Adipose tissue (tissue), 3 donors: Measurements from ENCODE around the gene GOLGA1. TPM values are rescaled to one million over a fixed set of nuclear protein-coding genes. Genes with fewer than 3 reads are reported as not detected.
A peak's percentile ranks its signal among the peaks of the same experiment; 100 is the strongest.
"Not testable (repeated sequence)": the region's sequence is repeated elsewhere in the genome, so short reads cannot be mapped to it uniquely, and the experiment has no call there.

Source experiments
- H3K27ac ChIP-seq: one replicate; pipeline ENCODE4 v1.5.1; 2013; ENCODE audit warnings: low read depth, low read length
- WGBS, 3 donors: extraction: QIAGEN DNeasy Blood & Tissue Kit; methylation state at CpG; one replicate each; pipeline ENCODE4 v1.1.7; 2013; 5-methylcytosine and 5-hydroxymethylcytosine counted together
- polyA plus RNA-seq, 3 donors: library from polyadenylated mRNA; stranded (reverse); fragments of 200-250 nt; gene quantifications; one replicate each; pipeline ENCODE4 v1.2.3, GENCODE V29; 2013
- donor health status: healthy with polysubstance abuse.
- donor health status: Bipolar disorder and iron deficiency.
- donor health status: healthy.

The GOLGA1 gene
- polyA plus RNA-seq, 3 donors, result 6.4 to 10.0 (median 8.2) TPM

DNA sequence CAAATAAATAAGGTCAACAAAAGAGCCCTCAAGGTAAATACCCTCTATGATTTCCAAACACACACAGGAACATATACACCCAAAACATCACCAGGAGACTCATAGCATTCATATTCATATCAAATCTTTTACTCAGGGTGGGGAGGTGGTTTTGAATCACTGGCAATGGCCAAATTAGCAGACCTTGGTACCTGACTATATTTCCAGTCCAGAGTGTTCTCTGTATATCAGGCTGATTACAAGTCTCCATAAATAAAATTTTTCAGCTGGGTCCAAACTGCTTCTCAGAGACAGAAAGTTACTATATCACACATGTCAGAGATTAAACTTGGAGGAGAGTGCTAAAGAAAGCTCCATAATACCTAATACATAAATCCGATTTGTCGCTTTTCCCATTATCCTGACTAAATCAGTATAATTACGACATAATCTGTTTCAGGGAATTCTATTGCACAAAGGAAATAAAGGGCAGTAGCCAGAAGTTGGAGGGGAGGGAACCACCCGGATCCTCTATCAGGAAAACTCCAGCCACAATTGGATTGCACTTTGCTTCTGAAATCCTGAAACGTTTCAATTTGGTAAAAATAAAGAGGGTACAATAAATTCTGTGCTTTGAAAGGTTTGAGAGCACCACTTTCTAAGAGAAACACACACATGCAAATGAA, 7.0 kb upstream of the GOLGA1 start:
- no peak overlapping the region for H3K27ac ChIP-seq
- 61 to 77% (median 66%) methylated on average over 5 of the region's 5 CpGs for WGBS, 3 donors

- whole genome bisulfite sequencing, 3 donors, result 79 to 90% (median 86%) methylated on average over 1 of the region's 1 CpG
- no peak overlapping the region for H3K27ac ChIP-seq
Observed at GRCh38 chr9:124946167-124946566, 5.3 kb upstream of the GOLGA1 start.

DNA sequence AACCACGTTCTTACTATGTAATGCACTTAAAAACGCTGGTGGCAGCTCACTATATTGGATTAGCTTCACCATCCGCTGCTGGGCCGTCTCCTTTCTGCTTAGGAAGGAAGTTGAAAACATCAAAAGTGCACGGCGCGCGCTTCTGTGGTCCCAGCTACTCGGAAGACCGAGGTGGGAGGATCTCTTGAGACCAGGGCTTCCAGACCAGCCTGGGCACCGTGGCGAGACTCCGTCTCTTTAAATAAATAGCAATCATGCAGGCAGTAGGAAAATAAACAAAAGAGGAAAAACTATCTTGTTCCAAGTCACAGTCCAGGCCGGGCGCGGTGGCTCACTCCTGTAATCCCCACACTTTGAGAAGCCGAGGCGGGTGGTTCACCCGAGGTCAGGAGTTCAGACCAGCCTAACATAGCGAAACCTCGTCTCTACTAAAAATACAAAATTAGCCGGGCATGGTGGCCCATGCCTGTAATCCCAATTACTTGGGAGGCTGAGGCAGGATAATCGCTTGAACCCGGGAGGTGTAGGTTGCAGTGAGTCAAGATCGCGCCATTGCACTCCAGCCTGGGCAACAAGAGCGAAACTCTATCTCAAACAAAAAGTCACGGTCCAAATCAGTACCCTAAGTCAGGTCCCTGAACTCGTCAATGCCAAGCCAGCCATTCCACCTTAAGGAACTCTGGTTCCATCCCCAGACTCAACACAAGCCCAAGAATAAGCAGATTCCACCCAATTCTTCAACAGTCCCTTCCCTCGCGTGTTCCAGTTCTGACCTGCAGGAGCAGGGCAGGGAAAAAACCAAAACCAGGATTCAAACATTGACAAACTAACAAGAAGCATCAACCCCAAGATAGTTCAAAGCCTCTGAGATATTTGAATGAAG, 1.0 kb upstream of the GOLGA1 start:
- H3K27ac ChIP-seq, result peak overlapping the region; percentile 53
- WGBS, 3 donors, result 6 to 19% (median 18%) methylated on average over 31 of the region's 31 CpGs

- WGBS, 3 donors, result 0 to 2% (median 0%) methylated on average over 17 of the region's 17 CpGs
- H3K27ac ChIP-seq, result peak overlapping the region; percentile 87
Observed at GRCh38 chr9:124940521-124940893, 376 bp downstream of the GOLGA1 start.

- no peak overlapping the region for H3K27ac ChIP-seq
Observed at GRCh38 chr9:124939944-124940343, 939 bp downstream of the GOLGA1 start.

- no peak overlapping the region for H3K27ac ChIP-seq
Observed at GRCh38 chr9:124934290-124934689, 6.6 kb downstream of the GOLGA1 start.

DNA sequence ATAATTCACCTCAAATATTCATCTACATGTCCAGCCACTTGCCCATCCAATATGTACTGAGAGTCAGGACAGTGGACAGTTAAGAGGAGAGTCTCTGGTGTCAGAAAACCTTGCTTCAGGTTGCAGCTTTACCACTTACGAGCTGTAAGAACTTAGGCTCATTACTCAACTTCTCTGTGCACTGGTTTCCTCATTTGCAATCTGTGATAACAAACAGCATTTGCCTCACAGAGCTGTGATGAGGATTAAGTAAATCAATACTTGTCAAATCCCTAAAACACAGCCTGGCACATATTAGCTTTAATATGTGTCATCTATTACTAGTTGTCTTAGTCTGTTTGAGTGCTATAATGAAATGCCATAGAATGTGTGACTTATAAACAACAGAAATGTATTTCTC, 8.6 kb downstream of the GOLGA1 start:
- WGBS, 3 donors, result 47 to 75% (median 72%) methylated on average over 1 of the region's 1 CpG
- H3K27ac ChIP-seq, result no peak overlapping the region

- WGBS, 3 donors, result 89 to 91% (median 90%) methylated on average over 3 of the region's 3 CpGs
- H3K27ac ChIP-seq, result no peak overlapping the region
Observed at GRCh38 chr9:124929464-124929863, 11.4 kb downstream of the GOLGA1 start.

- H3K27ac ChIP-seq, result no peak overlapping the region
- WGBS, 3 donors, result 79 to 95% (median 94%) methylated on average over 3 of the region's 3 CpGs
Observed at GRCh38 chr9:124928116-124928515, 12.8 kb downstream of the GOLGA1 start.

GRCh38 chr9:124920394-124920793, 20.5 kb downstream of the GOLGA1 start:
- 66 to 87% (median 87%) methylated on average over 6 of the region's 6 CpGs for WGBS, 3 donors
- not testable (repeated sequence) for H3K27ac ChIP-seq

DNA sequence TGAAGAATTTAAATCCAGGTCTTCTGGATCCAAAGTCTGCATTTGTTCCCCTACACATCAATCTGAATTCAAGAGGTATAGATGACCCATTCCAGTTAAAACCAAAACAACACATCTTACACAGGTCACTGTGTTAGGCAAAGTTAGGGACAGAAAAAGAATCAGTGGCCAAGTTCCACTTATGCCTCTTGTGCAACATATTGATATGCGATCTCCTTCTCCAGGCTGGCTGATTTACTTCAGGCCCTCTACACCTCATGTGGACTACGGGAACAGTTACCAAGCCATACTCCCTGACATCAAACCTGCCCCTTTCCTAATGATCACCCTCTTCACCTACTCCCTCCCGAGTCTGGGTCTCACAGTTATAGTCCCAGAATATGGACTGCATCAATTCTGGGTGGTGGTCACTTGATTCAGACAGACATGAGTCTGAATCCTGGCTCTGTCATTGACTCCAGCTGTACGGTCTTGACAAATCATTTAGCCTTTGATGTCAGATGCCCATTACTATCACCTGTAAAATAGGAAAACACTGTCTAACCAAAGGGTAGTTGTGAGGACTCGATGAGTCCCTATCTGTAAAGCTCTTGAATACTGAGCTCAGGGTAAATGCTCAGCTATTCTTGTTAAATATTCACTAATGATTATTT, 26.0 kb downstream of the GOLGA1 start:
- H3K27ac ChIP-seq, result no peak overlapping the region
- WGBS, 3 donors, result 94 to 96% (median 96%) methylated on average over 5 of the region's 5 CpGs

- no peak overlapping the region for H3K27ac ChIP-seq
- WGBS, 3 donors, result 93 to 97% (median 96%) methylated on average over 2 of the region's 2 CpGs
Observed at GRCh38 chr9:124913378-124913777, 27.5 kb downstream of the GOLGA1 start.

DNA sequence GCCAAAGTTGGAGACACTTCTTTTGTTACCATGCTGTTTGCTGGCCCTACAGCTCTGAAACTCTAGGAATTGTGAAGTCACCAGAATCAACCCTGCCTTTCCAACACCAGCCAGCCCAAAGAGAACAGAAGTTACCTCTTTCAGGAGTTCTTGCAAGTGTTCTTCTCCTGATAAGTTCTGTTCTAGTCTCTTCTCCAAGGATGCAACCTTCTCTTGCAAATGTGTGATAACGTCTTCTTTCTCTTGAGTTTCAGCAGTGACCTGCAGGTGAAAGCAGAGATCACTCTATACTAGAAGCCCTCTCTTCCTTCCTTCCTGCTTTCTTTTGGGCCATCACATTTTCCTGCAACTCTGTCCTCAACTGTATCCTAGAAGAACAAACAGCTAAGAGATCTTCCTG, 29.1 kb downstream of the GOLGA1 start:
- 90 to 93% (median 92%) methylated on average over 1 of the region's 1 CpG for WGBS, 3 donors
- no peak overlapping the region for H3K27ac ChIP-seq

- 68 to 82% (median 78%) methylated on average over 2 of the region's 2 CpGs for WGBS, 3 donors
- H3K27ac ChIP-seq, result no peak overlapping the region
Observed at GRCh38 chr9:124908098-124908497, 32.8 kb downstream of the GOLGA1 start.

GRCh38 chr9:124906966-124907365, 33.9 kb downstream of the GOLGA1 start:
- no peak overlapping the region for H3K27ac ChIP-seq
- WGBS, 3 donors, result 21 to 86% (median 77%) methylated on average over 1 of the region's 1 CpG

GRCh38 chr9:124899845-124900244, 41.0 kb downstream of the GOLGA1 start:
- WGBS, 3 donors, result 93 to 94% (median 94%) methylated on average over 9 of the region's 9 CpGs
- H3K27ac ChIP-seq, result no peak overlapping the region

DNA sequence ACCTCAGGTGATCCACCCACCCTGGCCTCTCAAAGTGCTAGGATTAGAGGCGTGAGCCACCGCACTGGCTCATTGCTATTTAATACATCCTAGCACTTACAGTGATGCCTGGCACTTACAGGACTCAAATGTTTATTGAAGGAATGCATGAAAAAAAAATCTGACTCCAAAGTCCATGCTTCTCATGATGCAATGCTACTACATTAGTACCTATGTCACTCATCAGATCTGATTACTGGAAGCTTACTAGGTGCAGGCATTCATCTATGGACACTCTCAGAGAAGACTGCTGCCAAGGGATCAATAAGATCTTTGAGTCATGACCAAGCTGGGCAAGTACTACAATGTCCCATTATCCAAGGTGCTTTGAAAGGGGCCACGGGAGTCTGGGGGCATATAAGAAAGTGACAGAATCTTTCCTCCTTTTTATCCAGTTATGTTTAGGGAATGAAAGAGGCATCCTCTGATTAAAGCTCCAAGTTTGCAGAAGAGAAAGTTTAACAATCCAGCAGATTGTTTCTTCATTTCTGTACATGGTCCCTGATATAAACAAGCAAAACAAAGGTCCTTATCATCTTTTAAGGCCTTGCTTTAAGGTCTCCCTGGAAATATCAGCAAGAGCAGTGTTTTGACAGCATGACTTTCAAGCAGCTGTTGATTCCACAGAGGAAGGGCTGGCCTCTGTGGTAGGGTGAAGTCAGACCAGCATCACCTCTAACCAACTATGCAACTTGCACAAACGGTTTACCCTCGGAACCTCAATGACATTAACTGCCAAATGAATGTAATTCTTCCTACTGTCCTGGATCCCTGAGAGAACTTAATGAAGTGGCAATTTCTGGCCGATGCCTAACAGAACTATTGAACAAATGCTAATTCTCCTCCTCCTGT, 43.1 kb downstream of the GOLGA1 start:
- H3K27ac ChIP-seq, result no peak overlapping the region
- WGBS, 3 donors, result 86 to 94% (median 91%) methylated on average over 6 of the region's 6 CpGs

- no peak overlapping the region for H3K27ac ChIP-seq
Observed at GRCh38 chr9:124894741-124895170, 46.1 kb downstream of the GOLGA1 start.
